Liver (tissue), 3 donors: Measurements from ENCODE around the gene CNKSR3.
"Not testable (repeated sequence)": the region's sequence is repeated elsewhere in the genome, so short reads cannot be mapped to it uniquely, and the experiment has no call there.

Source experiments
- ATF3 ChIP-seq: IDR thresholded peaks from 2 replicates; pipeline ENCODE4 v1.6.1; 2016; ENCODE audit warnings: antibody characterized with exemption
- CTCF ChIP-seq: fragments of 150-350 bp; IDR thresholded peaks from 2 replicates; pipeline ENCODE4 v1.5.1; 2017; ENCODE audit warnings: improper control_type of control experiment, low read depth, low read length; ENCODE audit not compliant: missing input control
- EGR1 ChIP-seq, 2 donors: IDR thresholded peaks; 2 replicates each; pipeline ENCODE4 v1.6.1; 2016 to 2018; ENCODE audit warnings: antibody characterized with exemption in 2 of 2, low read depth in 2 of 2
- GABPA ChIP-seq, 2 donors: IDR thresholded peaks in 1 of 2; conservative IDR thresholded peaks in 1 of 2; 2 replicates each; pipeline ENCODE4 v1.6.1; 2016; ENCODE audit warnings: antibody characterized with exemption in 2 of 2, mild to moderate bottlenecking in 1 of 2, moderate library complexity in 1 of 2
- JUND ChIP-seq, 2 donors: IDR thresholded peaks; 2 replicates each; pipeline ENCODE4 v1.6.1; 2016; ENCODE audit warnings: antibody characterized with exemption in 2 of 2
- RAD21 ChIP-seq, 2 donors: IDR thresholded peaks; 2 replicates each; pipeline ENCODE4 v1.6.1; 2016; ENCODE audit warnings: antibody characterized with exemption in 2 of 2, mild to moderate bottlenecking in 2 of 2
- REST ChIP-seq: IDR thresholded peaks from 2 replicates; pipeline ENCODE4 v1.6.1; 2016; ENCODE audit warnings: antibody characterized with exemption, mild to moderate bottlenecking
- RXRA ChIP-seq, 2 donors: IDR thresholded peaks; 2 replicates each; pipeline ENCODE4 v1.6.1; 2017 to 2018; ENCODE audit warnings: antibody characterized with exemption in 2 of 2, mild to moderate bottlenecking in 1 of 2
- ZBTB33 ChIP-seq: IDR thresholded peaks from 2 replicates; pipeline ENCODE4 v1.6.1; 2016; ENCODE audit warnings: antibody characterized with exemption
- donor health status: healthy.
- donor health status: healthy.

GRCh38 chr6:154541837-154542236 is 31.4 kb upstream of the CNKSR3 start:
- not testable (repeated sequence) for TF ChIP-seq CTCF; REST; EGR1 (IDR thresholded peaks at IDR 0.05; ENCODE audit: low read depth in 2 of 2); GABPA (IDR thresholded peaks at IDR 0.05 in 1 of 2, conservative IDR thresholded peaks at IDR 0.05 in 1 of 2); RXRA (IDR thresholded peaks at IDR 0.05); ATF3; ZBTB33; RAD21 (IDR thresholded peaks at IDR 0.05); JUND (IDR thresholded peaks at IDR 0.05)
